Mammary epithelial cell (primary cell): Measurements from ENCODE around the gene PHLDB3.

Experiments used
- EZH2 ChIP-seq: IDR thresholded peaks from 2 replicates; pipeline ENCODE4 v1.6.1; 2012; ENCODE audit warnings: low read length, inconsistent platforms, borderline replicate concordance
- TF ChIP-seq, protein P1 (sequence below), 2 donors: IDR thresholded peaks in 1 of 2; conservative IDR thresholded peaks in 1 of 2; 2 replicates each; pipeline ENCODE4 v1.5.1; 2011 to 2012; ENCODE audit warnings: inconsistent platforms in 2 of 2, low read length in 2 of 2, mild to moderate bottlenecking in 2 of 2, control low read depth in 1 of 2, low read depth in 1 of 2; ENCODE audit not compliant: insufficient read depth in 1 of 2; ENCODE audit errors: extremely low read depth in 1 of 2

DNA sequence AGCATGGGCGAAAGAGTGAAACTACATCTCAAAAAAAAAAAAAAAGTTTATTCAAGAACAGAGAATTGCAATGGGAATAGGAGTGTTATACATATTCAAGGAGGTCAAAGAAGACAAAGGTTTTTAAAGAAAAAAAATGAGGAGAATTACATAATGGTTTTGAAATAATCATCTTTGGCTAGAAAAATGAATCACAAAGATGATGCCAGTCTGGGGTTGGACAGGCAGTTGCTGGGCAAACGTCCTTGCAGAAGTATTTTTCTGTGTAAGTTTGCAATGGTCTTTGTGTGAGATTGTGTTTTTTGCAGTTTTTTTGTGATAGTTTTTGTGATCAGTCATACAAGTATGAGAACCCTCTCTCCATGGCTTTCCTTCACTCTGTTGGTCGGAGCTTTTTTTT, 62.8 kb downstream of the PHLDB3 start:
- TF ChIP-seq, protein P1, sequence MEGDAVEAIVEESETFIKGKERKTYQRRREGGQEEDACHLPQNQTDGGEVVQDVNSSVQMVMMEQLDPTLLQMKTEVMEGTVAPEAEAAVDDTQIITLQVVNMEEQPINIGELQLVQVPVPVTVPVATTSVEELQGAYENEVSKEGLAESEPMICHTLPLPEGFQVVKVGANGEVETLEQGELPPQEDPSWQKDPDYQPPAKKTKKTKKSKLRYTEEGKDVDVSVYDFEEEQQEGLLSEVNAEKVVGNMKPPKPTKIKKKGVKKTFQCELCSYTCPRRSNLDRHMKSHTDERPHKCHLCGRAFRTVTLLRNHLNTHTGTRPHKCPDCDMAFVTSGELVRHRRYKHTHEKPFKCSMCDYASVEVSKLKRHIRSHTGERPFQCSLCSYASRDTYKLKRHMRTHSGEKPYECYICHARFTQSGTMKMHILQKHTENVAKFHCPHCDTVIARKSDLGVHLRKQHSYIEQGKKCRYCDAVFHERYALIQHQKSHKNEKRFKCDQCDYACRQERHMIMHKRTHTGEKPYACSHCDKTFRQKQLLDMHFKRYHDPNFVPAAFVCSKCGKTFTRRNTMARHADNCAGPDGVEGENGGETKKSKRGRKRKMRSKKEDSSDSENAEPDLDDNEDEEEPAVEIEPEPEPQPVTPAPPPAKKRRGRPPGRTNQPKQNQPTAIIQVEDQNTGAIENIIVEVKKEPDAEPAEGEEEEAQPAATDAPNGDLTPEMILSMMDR (conservative IDR thresholded peaks at IDR 0.05 in 1 of 2, IDR thresholded peaks at IDR 0.05 in 1 of 2; ENCODE audit: extremely low read depth in 1 of 2, insufficient read depth in 1 of 2, low read depth in 1 of 2, low read length in 2 of 2): no peak
- TF ChIP-seq EZH2: no peak
